WTC11 (cell line): ENCODE data around the gene TMEM80. TPM values are rescaled to one million over a fixed set of nuclear protein-coding genes. Genes with fewer than 3 reads are reported as not detected.
A peak's percentile ranks its signal among the peaks of the same experiment; 100 is the strongest.

Experiments used
- CREB1 ChIP-seq: sonication (generic); formaldehyde crosslinking; IDR thresholded peaks from 2 replicates; pipeline ENCODE4 v1.8.0; 2023; ENCODE audit warnings: mild to moderate bottlenecking, missing genetic modification reagents
- ELF4 ChIP-seq: sonication (generic); formaldehyde crosslinking; IDR thresholded peaks from 2 replicates; pipeline ENCODE4 v1.8.1; 2022; ENCODE audit warnings: low read depth, mild to moderate bottlenecking, moderate library complexity, missing genetic modification reagents
- EMX1 ChIP-seq: fragments of 250-450 bp; sonication (Bioruptor Pico); IDR thresholded peaks from 2 replicates; pipeline ENCODE4 v1.8.0; 2021; ENCODE audit warnings: mild to moderate bottlenecking
- FOXJ3 ChIP-seq: sonication (generic); formaldehyde crosslinking; IDR thresholded peaks from 2 replicates; pipeline ENCODE4 v1.9.0; 2021; ENCODE audit warnings: missing genetic modification reagents, mild to moderate bottlenecking, borderline replicate concordance
- FOXK1 ChIP-seq: sonication (generic); formaldehyde crosslinking; IDR thresholded peaks from 2 replicates; pipeline ENCODE4 v1.8.0; 2022; ENCODE audit warnings: mild to moderate bottlenecking, moderate library complexity, missing genetic modification reagents
- FOXP1 ChIP-seq: sonication (generic); formaldehyde crosslinking; IDR thresholded peaks from 2 replicates; pipeline ENCODE4 v1.8.0; 2022; ENCODE audit warnings: missing genetic modification reagents, mild to moderate bottlenecking, moderate library complexity, borderline replicate concordance
- HMGA2 ChIP-seq: fragments of 250-450 bp; sonication (Bioruptor Pico); IDR thresholded peaks from 2 replicates; pipeline ENCODE4 v1.4.0; 2021; ENCODE audit warnings: mild to moderate bottlenecking, moderate library complexity
- JAZF1 ChIP-seq: fragments of 250-450 bp; sonication (Bioruptor Pico); IDR thresholded peaks from 2 replicates; pipeline ENCODE4 v1.9.0; 2021; ENCODE audit warnings: moderate library complexity, mild to moderate bottlenecking, inconsistent platforms
- JUN ChIP-seq: sonication (generic); formaldehyde crosslinking; IDR thresholded peaks from 2 replicates; pipeline ENCODE4 v1.8.0; 2023; ENCODE audit warnings: mild to moderate bottlenecking, missing genetic modification reagents
- MXD4 ChIP-seq: fragments of 250-450 bp; sonication (Bioruptor Pico); IDR thresholded peaks from 2 replicates; pipeline ENCODE4 v1.8.0; 2021; ENCODE audit warnings: mild to moderate bottlenecking, moderate library complexity, borderline replicate concordance
- NFYB ChIP-seq: sonication (generic); formaldehyde crosslinking; conservative IDR thresholded peaks from 2 replicates; pipeline ENCODE4 v1.8.0; 2022; ENCODE audit warnings: low read depth, missing genetic modification reagents
- NR3C1 ChIP-seq: sonication (generic); formaldehyde crosslinking; conservative IDR thresholded peaks from 2 replicates; pipeline ENCODE4 v1.8.1; 2023; ENCODE audit warnings: low read depth, mild to moderate bottlenecking, missing genetic modification reagents
- OVOL2 ChIP-seq: fragments of 250-450 bp; sonication (Bioruptor Pico); IDR thresholded peaks from 2 replicates; pipeline ENCODE4 v1.9.0; 2021; ENCODE audit warnings: mild to moderate bottlenecking, borderline replicate concordance
- SMAD3 ChIP-seq: sonication (generic); formaldehyde crosslinking; IDR thresholded peaks from 2 replicates; pipeline ENCODE4 v1.8.0; 2022; ENCODE audit warnings: missing genetic modification reagents, mild to moderate bottlenecking, borderline replicate concordance
- TCF7 ChIP-seq: sonication (generic); formaldehyde crosslinking; IDR thresholded peaks from 2 replicates; pipeline ENCODE4 v1.8.0; 2022; ENCODE audit warnings: mild to moderate bottlenecking, low read depth, missing genetic modification reagents, moderate library complexity
- ZNF138 ChIP-seq: sonication (generic); formaldehyde crosslinking; conservative IDR thresholded peaks from 2 replicates; pipeline ENCODE4 v1.8.1; 2022; ENCODE audit warnings: mild to moderate bottlenecking, moderate library complexity, missing genetic modification reagents
- ZNF232 ChIP-seq: sonication (generic); formaldehyde crosslinking; IDR thresholded peaks from 2 replicates; pipeline ENCODE4 v1.8.0; 2022; ENCODE audit warnings: mild to moderate bottlenecking, missing genetic modification reagents
- ZNF416 ChIP-seq: fragments of 250-450 bp; sonication (Bioruptor Pico); IDR thresholded peaks from 2 replicates; pipeline ENCODE4 v1.9.0; 2021; ENCODE audit warnings: mild to moderate bottlenecking, inconsistent platforms
- total RNA-seq: library from RNA; stranded (reverse); gene quantifications from 3 replicates; pipeline ENCODE4 v1.2.3, GENCODE V29; 2021
- TF ChIP-seq, protein P1 (sequence below): sonication (generic); formaldehyde crosslinking; IDR thresholded peaks from 2 replicates; pipeline ENCODE4 v1.8.0; 2022; ENCODE audit warnings: mild to moderate bottlenecking, missing genetic modification reagents
- TF ChIP-seq, protein P2 (sequence below): fragments of 250-450 bp; sonication (Bioruptor Pico); IDR thresholded peaks from 2 replicates; pipeline ENCODE4 v1.9.0; 2021; ENCODE audit warnings: mild to moderate bottlenecking
- TF ChIP-seq, protein P3 (sequence below): fragments of 250-450 bp; sonication (Bioruptor Pico); IDR thresholded peaks from 2 replicates; pipeline ENCODE4 v2.1.2; 2022; ENCODE audit warnings: mild to moderate bottlenecking, moderate library complexity
- TF ChIP-seq, protein P4 (sequence below): sonication (generic); formaldehyde crosslinking; IDR thresholded peaks from 2 replicates; pipeline ENCODE4 v1.8.0; 2023; ENCODE audit warnings: mild to moderate bottlenecking, missing genetic modification reagents
- TF ChIP-seq, protein P5 (sequence below): sonication (generic); formaldehyde crosslinking; IDR thresholded peaks from 2 replicates; pipeline ENCODE4 v1.8.1; 2023; ENCODE audit warnings: mild to moderate bottlenecking, missing genetic modification reagents, borderline replicate concordance
- TF ChIP-seq, protein P6 (sequence below): sonication (generic); formaldehyde crosslinking; IDR thresholded peaks from 2 replicates; pipeline ENCODE4 v1.8.1; 2022; ENCODE audit warnings: low read depth, missing genetic modification reagents, borderline replicate concordance
- TF ChIP-seq, protein P7 (sequence below): sonication (generic); formaldehyde crosslinking; IDR thresholded peaks from 2 replicates; pipeline ENCODE4 v1.8.0; 2022; ENCODE audit warnings: mild to moderate bottlenecking, missing genetic modification reagents

The TMEM80 gene
- total RNA-seq, 1 experiment from 2014 or later, result 23.4 TPM

DNA sequence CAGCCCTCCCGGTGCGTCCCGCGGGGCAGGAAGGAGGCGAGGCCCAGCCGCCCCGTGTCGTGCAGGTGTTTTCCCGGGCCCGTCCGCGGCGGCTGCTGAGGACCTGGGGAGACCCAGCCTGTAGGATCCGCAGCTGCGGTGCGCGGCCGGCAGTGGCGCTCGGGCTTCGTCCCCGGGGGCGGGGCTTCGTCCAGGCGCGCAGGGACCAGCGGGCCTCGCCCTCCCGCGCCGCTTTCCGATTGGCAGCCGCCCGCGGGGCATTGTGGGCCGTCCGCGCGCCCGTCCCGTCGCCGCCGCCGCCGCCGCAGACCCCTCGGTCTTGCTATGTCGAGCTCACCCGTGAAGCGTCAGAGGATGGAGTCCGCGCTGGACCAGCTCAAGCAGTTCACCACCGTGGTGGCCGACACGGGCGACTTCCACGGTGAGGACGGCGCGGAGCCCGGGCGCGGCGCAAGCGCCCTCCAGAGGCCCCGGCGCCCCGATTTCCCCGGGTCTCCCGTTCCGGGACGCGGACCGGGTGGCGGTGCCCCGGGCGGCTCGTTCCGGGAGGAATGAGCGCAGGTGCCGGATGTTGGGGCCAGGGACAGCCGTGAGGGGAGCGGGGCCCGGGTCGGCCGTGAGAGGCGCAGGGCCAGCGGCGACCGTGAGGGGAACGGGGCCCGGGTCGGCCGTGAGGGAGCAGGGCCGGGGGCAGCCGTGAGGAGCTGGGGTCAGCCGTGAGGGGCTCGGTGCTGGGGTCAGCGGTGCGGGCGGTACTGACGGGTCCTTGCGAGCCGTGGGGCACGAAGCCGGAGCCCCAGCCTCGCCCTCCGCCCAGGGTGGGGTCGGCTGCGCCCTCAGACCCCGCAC, 51.8 kb downstream of the TMEM80 start, which contains the start of gene TALDO1 (continued):
- TF ChIP-seq JUN (CRISPR knock-in tag), result no peak; the same call in 1 of the 2 replicates
- TF ChIP-seq ELF4 (CRISPR knock-in tag), result no peak
- no peak for TF ChIP-seq JAZF1
- TF ChIP-seq, protein P1, sequence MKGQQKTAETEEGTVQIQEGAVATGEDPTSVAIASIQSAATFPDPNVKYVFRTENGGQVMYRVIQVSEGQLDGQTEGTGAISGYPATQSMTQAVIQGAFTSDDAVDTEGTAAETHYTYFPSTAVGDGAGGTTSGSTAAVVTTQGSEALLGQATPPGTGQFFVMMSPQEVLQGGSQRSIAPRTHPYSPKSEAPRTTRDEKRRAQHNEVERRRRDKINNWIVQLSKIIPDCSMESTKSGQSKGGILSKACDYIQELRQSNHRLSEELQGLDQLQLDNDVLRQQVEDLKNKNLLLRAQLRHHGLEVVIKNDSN (CRISPR knock-in tag), result peak; percentile 19; the same call in 1 of the 2 replicates
- TF ChIP-seq, protein P2, sequence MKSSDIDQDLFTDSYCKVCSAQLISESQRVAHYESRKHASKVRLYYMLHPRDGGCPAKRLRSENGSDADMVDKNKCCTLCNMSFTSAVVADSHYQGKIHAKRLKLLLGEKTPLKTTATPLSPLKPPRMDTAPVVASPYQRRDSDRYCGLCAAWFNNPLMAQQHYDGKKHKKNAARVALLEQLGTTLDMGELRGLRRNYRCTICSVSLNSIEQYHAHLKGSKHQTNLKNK (CRISPR knock-in tag), result no peak
- TF ChIP-seq ZNF138, result no peak
- TF ChIP-seq MXD4 (CRISPR knock-in tag), result no peak
- no peak for TF ChIP-seq FOXJ3 (CRISPR knock-in tag)
- peak; percentile 17; the same call in 1 of the 2 replicates for TF ChIP-seq SMAD3 (CRISPR knock-in tag)
- TF ChIP-seq OVOL2 (CRISPR knock-in tag), result no peak
- peak; percentile 86 for TF ChIP-seq FOXK1 (CRISPR knock-in tag)
- TF ChIP-seq, protein P3, sequence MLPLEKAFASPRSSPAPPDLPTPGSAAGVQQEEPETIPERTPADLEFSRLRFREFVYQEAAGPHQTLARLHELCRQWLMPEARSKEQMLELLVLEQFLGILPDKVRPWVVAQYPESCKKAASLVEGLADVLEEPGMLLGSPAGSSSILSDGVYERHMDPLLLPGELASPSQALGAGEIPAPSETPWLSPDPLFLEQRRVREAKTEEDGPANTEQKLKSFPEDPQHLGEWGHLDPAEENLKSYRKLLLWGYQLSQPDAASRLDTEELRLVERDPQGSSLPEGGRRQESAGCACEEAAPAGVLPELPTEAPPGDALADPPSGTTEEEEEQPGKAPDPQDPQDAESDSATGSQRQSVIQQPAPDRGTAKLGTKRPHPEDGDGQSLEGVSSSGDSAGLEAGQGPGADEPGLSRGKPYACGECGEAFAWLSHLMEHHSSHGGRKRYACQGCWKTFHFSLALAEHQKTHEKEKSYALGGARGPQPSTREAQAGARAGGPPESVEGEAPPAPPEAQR (CRISPR knock-in tag), result no peak
- TF ChIP-seq ZNF416 (CRISPR knock-in tag), result no peak
- TF ChIP-seq, protein P4, sequence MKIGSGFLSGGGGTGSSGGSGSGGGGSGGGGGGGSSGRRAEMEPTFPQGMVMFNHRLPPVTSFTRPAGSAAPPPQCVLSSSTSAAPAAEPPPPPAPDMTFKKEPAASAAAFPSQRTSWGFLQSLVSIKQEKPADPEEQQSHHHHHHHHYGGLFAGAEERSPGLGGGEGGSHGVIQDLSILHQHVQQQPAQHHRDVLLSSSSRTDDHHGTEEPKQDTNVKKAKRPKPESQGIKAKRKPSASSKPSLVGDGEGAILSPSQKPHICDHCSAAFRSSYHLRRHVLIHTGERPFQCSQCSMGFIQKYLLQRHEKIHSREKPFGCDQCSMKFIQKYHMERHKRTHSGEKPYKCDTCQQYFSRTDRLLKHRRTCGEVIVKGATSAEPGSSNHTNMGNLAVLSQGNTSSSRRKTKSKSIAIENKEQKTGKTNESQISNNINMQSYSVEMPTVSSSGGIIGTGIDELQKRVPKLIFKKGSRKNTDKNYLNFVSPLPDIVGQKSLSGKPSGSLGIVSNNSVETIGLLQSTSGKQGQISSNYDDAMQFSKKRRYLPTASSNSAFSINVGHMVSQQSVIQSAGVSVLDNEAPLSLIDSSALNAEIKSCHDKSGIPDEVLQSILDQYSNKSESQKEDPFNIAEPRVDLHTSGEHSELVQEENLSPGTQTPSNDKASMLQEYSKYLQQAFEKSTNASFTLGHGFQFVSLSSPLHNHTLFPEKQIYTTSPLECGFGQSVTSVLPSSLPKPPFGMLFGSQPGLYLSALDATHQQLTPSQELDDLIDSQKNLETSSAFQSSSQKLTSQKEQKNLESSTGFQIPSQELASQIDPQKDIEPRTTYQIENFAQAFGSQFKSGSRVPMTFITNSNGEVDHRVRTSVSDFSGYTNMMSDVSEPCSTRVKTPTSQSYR (CRISPR knock-in tag), result no peak
- TF ChIP-seq, protein P5, sequence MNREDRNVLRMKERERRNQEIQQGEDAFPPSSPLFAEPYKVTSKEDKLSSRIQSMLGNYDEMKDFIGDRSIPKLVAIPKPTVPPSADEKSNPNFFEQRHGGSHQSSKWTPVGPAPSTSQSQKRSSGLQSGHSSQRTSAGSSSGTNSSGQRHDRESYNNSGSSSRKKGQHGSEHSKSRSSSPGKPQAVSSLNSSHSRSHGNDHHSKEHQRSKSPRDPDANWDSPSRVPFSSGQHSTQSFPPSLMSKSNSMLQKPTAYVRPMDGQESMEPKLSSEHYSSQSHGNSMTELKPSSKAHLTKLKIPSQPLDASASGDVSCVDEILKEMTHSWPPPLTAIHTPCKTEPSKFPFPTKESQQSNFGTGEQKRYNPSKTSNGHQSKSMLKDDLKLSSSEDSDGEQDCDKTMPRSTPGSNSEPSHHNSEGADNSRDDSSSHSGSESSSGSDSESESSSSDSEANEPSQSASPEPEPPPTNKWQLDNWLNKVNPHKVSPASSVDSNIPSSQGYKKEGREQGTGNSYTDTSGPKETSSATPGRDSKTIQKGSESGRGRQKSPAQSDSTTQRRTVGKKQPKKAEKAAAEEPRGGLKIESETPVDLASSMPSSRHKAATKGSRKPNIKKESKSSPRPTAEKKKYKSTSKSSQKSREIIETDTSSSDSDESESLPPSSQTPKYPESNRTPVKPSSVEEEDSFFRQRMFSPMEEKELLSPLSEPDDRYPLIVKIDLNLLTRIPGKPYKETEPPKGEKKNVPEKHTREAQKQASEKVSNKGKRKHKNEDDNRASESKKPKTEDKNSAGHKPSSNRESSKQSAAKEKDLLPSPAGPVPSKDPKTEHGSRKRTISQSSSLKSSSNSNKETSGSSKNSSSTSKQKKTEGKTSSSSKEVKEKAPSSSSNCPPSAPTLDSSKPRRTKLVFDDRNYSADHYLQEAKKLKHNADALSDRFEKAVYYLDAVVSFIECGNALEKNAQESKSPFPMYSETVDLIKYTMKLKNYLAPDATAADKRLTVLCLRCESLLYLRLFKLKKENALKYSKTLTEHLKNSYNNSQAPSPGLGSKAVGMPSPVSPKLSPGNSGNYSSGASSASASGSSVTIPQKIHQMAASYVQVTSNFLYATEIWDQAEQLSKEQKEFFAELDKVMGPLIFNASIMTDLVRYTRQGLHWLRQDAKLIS (CRISPR knock-in tag), result no peak
- TF ChIP-seq NR3C1 (CRISPR knock-in tag), result peak; percentile 20; the same call in 1 of the 2 replicates
- TF ChIP-seq, protein P6, sequence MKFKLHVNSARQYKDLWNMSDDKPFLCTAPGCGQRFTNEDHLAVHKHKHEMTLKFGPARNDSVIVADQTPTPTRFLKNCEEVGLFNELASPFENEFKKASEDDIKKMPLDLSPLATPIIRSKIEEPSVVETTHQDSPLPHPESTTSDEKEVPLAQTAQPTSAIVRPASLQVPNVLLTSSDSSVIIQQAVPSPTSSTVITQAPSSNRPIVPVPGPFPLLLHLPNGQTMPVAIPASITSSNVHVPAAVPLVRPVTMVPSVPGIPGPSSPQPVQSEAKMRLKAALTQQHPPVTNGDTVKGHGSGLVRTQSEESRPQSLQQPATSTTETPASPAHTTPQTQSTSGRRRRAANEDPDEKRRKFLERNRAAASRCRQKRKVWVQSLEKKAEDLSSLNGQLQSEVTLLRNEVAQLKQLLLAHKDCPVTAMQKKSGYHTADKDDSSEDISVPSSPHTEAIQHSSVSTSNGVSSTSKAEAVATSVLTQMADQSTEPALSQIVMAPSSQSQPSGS, result no peak
- TF ChIP-seq HMGA2 (CRISPR knock-in tag), result no peak
- TF ChIP-seq ZNF232 (CRISPR knock-in tag), result peak; percentile 70; the same call in 1 of the 2 replicates
- no peak for TF ChIP-seq EMX1 (CRISPR knock-in tag)
- peak; percentile 75 for TF ChIP-seq NFYB (CRISPR knock-in tag)
- TF ChIP-seq TCF7, result peak; percentile 40; the same call in 1 of the 2 replicates
- TF ChIP-seq CREB1 (CRISPR knock-in tag), result 0 out of 2 replicates have a peak, but pooled peaks have one; percentile 46
- TF ChIP-seq, protein P7, sequence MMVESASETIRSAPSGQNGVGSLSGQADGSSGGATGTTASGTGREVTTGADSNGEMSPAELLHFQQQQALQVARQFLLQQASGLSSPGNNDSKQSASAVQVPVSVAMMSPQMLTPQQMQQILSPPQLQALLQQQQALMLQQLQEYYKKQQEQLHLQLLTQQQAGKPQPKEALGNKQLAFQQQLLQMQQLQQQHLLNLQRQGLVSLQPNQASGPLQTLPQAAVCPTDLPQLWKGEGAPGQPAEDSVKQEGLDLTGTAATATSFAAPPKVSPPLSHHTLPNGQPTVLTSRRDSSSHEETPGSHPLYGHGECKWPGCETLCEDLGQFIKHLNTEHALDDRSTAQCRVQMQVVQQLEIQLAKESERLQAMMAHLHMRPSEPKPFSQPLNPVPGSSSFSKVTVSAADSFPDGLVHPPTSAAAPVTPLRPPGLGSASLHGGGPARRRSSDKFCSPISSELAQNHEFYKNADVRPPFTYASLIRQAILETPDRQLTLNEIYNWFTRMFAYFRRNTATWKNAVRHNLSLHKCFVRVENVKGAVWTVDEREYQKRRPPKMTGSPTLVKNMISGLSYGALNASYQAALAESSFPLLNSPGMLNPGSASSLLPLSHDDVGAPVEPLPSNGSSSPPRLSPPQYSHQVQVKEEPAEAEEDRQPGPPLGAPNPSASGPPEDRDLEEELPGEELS (CRISPR knock-in tag), result peak; percentile 77
- TF ChIP-seq FOXP1 (CRISPR knock-in tag), result peak; percentile 75
